K562 (cell line): ENCODE data around the gene ADGRD1. TPM values are rescaled to one million over a fixed set of nuclear protein-coding genes. Genes with fewer than 3 reads are reported as not detected.
A peak's percentile ranks its signal among the peaks of the same experiment; 100 is the strongest.

ENCODE experiments used
- ELF4 ChIP-seq: fragments of 450-650 bp; formaldehyde crosslinking; IDR thresholded peaks from 2 replicates; pipeline ENCODE4 v1.4.0; 2022; ENCODE audit warnings: missing genetic modification characterization
- FOXA1 ChIP-seq: fragments of 450-650 bp; IDR thresholded peaks from 2 replicates; pipeline ENCODE4 v1.6.1; 2016; ENCODE audit warnings: mild to moderate bottlenecking, borderline replicate concordance
- GABPB1 ChIP-seq: sonication (generic); formaldehyde crosslinking; IDR thresholded peaks from 2 replicates; pipeline ENCODE4 v1.8.0; 2022; ENCODE audit warnings: mild to moderate bottlenecking, missing genetic modification reagents
- HDAC6 ChIP-seq: IDR thresholded peaks from 2 replicates; pipeline ENCODE4 v1.6.1; 2012; ENCODE audit warnings: low read depth, mild to moderate bottlenecking, control low read depth, inconsistent platforms, low read length, moderate library complexity
- LARP7 ChIP-seq: fragments of 450-650 bp; IDR thresholded peaks from 2 replicates; pipeline ENCODE4 v1.6.1; 2016
- MYC ChIP-seq, 2 experiments: fragments of 250-450 bp in 1 of 2; sonication (Bioruptor Pico) in 1 of 2; IDR thresholded peaks; 2 replicates each; pipeline versions ENCODE4 v1.5.1 to v1.6.1; 2012 to 2021; ENCODE audit warnings: low read depth in 2 of 2, borderline replicate concordance in 1 of 2, improper control_type of control experiment in 1 of 2, low read length in 1 of 2, mild to moderate bottlenecking in 1 of 2, moderate library complexity in 1 of 2
- NUFIP1 ChIP-seq: fragments of 450-650 bp; IDR thresholded peaks from 2 replicates; pipeline ENCODE4 v1.6.1; 2018; ENCODE audit not compliant: partially characterized antibody
- RAD51 ChIP-seq: fragments of 450-650 bp; IDR thresholded peaks from 2 replicates; pipeline ENCODE4 v1.7.1; 2016; ENCODE audit warnings: low read depth, mild to moderate bottlenecking, borderline replicate concordance
- RBFOX2 ChIP-seq: fragments of 200-400 bp; formaldehyde crosslinking; IDR thresholded peaks from 2 replicates; pipeline ENCODE4 v1.6.1; 2017; ENCODE audit warnings: low read depth, mild to moderate bottlenecking, low read length, moderate library complexity
- SREBF1 ChIP-seq: fragments of 150-350 bp; IDR thresholded peaks from 2 replicates; pipeline ENCODE4 v1.6.1; 2014; ENCODE audit warnings: antibody characterized with exemption, low read depth, low read length, borderline replicate concordance
- SRSF3 ChIP-seq: fragments of 200-400 bp; formaldehyde crosslinking; IDR thresholded peaks from 2 replicates; pipeline ENCODE4 v1.6.1; 2016; ENCODE audit warnings: mild to moderate bottlenecking, low read length, moderate library complexity; ENCODE audit not compliant: insufficient read depth
- TFAM ChIP-seq: fragments of 250-450 bp; sonication (Bioruptor Pico); conservative IDR thresholded peaks from 2 replicates; pipeline ENCODE4 v1.5.0; 2021; ENCODE audit warnings: mild to moderate bottlenecking, moderate library complexity
- ZKSCAN1 ChIP-seq: fragments of 150-350 bp; IDR thresholded peaks from 2 replicates; pipeline ENCODE4 v1.6.1; 2016; ENCODE audit warnings: low read depth, low read length
- ZNF3 ChIP-seq: fragments of 250-450 bp; sonication (Bioruptor Pico); IDR thresholded peaks from 2 replicates; pipeline ENCODE4 v1.5.0; 2021; ENCODE audit warnings: mild to moderate bottlenecking, moderate library complexity
- ZNF717 ChIP-seq: fragments of 250-450 bp; sonication (Bioruptor Pico); IDR thresholded peaks from 2 replicates; pipeline ENCODE4 v1.5.0; 2021
- ZSCAN29 ChIP-seq: fragments of 450-650 bp; IDR thresholded peaks from 2 replicates; pipeline ENCODE4 v1.6.1; 2017
- polyA plus RNA-seq, 8 experiments: library from polyadenylated mRNA; depleted of rRNA in 4 of 8; stranded (reverse) in 5 of 8; unstranded in 3 of 8; fragments of >200 nt; fragmentation: Nextera tagmentation in 2 of 8; fragmentation: Illumina TruSeq in 1 of 8; extraction: Ambion mirVana in 2 of 8; extraction: Trizol in 1 of 8; gene quantifications; 2 replicates each; pipeline versions ENCODE4 v1.2.1 to v1.2.3, GENCODE V29; 2011 to 2014; ENCODE audit warnings: inconsistent platforms in 1 of 8, missing spikeins in 1 of 8
- total RNA-seq, 7 experiments: library from RNA; depleted of rRNA in 6 of 7; stranded (reverse); fragments of >200 nt in 6 of 7; fragmentation: Illumina TruSeq in 2 of 7; extraction: Trizol in 2 of 7; gene quantifications; 2 replicates each; pipeline versions ENCODE4 v1.2.1 to v1.2.3, GENCODE V29; 2011 to 2021; ENCODE audit warnings: low replicate concordance in 1 of 7
- TF ChIP-seq, protein P1 (sequence below): fragments of 450-650 bp; IDR thresholded peaks from 2 replicates; pipeline ENCODE4 v1.6.1; 2018; ENCODE audit not compliant: partially characterized antibody
- TF ChIP-seq, protein P2 (sequence below): fragments of 450-650 bp; IDR thresholded peaks from 2 replicates; pipeline ENCODE4 v1.6.1; 2014; ENCODE audit warnings: low read depth, mild to moderate bottlenecking, moderate library complexity, borderline replicate concordance
- TF ChIP-seq, protein P3 (sequence below): fragments of 450-650 bp; formaldehyde crosslinking; IDR thresholded peaks from 2 replicates; pipeline ENCODE4 v1.4.0; 2020; ENCODE audit warnings: mild to moderate bottlenecking, moderate library complexity
- TF ChIP-seq, protein P4 (sequence below): fragments of 250-450 bp; sonication (Bioruptor Pico); IDR thresholded peaks from 2 replicates; pipeline ENCODE4 v1.4.0; 2020

Gene ADGRD1
- total and polyA plus RNA-seq, 9 of the 15 experiments (the other 6 are each of a cell fraction or from before 2014, with no cell fraction given) = 1.7 to 11.7 (median 3.3) TPM

DNA sequence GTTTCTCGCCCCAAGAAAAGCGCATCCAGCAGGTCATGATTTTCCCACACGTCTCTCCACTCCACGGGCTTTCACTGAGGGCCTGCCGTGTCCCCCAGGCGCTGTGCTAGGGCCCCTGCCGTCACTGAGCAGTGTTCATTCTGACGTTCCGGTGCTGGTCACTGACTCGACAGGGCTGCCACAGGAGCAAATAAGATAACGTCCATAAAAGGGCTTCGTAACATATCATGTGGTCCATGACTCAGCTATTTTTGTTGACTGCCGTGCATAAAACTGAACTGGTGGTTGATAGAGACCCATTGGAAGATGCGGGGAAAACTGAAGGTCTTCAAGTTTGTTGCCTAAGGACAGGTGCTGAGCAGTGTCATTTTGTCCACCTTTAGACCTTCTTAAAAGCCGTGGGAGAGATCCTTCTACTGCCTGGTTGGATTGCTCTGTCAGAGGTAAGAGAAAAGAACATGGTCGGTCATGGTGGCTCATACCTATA is 46.3 kb downstream of the ADGRD1 start (continued):
- TF ChIP-seq SRSF3 = no peak
- TF ChIP-seq ELF4 (CRISPR knock-in tag) = peak; percentile 15; the same call in 1 of the 2 replicates
- TF ChIP-seq, protein P1, sequence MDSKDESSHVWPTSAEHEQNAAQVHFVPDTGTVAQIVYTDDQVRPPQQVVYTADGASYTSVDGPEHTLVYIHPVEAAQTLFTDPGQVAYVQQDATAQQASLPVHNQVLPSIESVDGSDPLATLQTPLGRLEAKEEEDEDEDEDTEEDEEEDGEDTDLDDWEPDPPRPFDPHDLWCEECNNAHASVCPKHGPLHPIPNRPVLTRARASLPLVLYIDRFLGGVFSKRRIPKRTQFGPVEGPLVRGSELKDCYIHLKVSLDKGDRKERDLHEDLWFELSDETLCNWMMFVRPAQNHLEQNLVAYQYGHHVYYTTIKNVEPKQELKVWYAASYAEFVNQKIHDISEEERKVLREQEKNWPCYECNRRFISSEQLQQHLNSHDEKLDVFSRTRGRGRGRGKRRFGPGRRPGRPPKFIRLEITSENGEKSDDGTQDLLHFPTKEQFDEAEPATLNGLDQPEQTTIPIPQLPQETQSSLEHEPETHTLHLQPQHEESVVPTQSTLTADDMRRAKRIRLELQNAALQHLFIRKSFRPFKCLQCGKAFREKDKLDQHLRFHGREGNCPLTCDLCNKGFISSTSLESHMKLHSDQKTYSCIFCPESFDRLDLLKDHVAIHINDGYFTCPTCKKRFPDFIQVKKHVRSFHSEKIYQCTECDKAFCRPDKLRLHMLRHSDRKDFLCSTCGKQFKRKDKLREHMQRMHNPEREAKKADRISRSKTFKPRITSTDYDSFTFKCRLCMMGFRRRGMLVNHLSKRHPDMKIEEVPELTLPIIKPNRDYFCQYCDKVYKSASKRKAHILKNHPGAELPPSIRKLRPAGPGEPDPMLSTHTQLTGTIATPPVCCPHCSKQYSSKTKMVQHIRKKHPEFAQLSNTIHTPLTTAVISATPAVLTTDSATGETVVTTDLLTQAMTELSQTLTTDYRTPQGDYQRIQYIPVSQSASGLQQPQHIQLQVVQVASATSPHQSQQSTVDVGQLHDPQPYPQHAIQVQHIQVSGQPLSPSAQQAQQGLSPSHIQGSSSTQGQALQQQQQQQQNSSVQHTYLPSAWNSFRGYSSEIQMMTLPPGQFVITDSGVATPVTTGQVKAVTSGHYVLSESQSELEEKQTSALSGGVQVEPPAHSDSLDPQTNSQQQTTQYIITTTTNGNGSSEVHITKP = peak; percentile 77
- TF ChIP-seq GABPB1 (CRISPR knock-in tag) = no peak
- TF ChIP-seq ZKSCAN1 = no peak
- TF ChIP-seq FOXA1 = no peak
- peak; percentile 48; the same call in 1 of the 2 replicates for TF ChIP-seq RAD51
- 0 out of 2 replicates have a peak, but pooled peaks have one; percentile 50 for TF ChIP-seq ZNF3 (CRISPR knock-in tag)
- peak; percentile 32 for TF ChIP-seq NUFIP1
- no peak for TF ChIP-seq ZSCAN29
- TF ChIP-seq, protein P2, sequence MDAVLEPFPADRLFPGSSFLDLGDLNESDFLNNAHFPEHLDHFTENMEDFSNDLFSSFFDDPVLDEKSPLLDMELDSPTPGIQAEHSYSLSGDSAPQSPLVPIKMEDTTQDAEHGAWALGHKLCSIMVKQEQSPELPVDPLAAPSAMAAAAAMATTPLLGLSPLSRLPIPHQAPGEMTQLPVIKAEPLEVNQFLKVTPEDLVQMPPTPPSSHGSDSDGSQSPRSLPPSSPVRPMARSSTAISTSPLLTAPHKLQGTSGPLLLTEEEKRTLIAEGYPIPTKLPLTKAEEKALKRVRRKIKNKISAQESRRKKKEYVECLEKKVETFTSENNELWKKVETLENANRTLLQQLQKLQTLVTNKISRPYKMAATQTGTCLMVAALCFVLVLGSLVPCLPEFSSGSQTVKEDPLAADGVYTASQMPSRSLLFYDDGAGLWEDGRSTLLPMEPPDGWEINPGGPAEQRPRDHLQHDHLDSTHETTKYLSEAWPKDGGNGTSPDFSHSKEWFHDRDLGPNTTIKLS = no peak; the same call in 1 of the 2 replicates
- TF ChIP-seq ZNF717 (CRISPR knock-in tag) = no peak
- TF ChIP-seq, protein P3, sequence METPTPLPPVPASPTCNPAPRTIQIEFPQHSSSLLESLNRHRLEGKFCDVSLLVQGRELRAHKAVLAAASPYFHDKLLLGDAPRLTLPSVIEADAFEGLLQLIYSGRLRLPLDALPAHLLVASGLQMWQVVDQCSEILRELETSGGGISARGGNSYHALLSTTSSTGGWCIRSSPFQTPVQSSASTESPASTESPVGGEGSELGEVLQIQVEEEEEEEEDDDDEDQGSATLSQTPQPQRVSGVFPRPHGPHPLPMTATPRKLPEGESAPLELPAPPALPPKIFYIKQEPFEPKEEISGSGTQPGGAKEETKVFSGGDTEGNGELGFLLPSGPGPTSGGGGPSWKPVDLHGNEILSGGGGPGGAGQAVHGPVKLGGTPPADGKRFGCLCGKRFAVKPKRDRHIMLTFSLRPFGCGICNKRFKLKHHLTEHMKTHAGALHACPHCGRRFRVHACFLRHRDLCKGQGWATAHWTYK (CRISPR knock-in tag) = peak; percentile 81; the same call in 1 of the 2 replicates
- TF ChIP-seq HDAC6 = no peak
- peak; percentile 70; the same call in 1 of the 2 replicates for TF ChIP-seq MYC (IDR thresholded peaks at IDR 0.05; ENCODE audit: low read depth, low read length)
- peak; percentile 69; the same call in 1 of the 2 replicates for TF ChIP-seq MYC (CRISPR knock-in tag; IDR thresholded peaks at IDR 0.05; ENCODE audit: borderline replicate concordance, low read depth)
- no peak for TF ChIP-seq SREBF1
- no peak for TF ChIP-seq TFAM (CRISPR knock-in tag)
- TF ChIP-seq LARP7 = no peak
- peak; percentile 59 for TF ChIP-seq RBFOX2
- TF ChIP-seq, protein P4, sequence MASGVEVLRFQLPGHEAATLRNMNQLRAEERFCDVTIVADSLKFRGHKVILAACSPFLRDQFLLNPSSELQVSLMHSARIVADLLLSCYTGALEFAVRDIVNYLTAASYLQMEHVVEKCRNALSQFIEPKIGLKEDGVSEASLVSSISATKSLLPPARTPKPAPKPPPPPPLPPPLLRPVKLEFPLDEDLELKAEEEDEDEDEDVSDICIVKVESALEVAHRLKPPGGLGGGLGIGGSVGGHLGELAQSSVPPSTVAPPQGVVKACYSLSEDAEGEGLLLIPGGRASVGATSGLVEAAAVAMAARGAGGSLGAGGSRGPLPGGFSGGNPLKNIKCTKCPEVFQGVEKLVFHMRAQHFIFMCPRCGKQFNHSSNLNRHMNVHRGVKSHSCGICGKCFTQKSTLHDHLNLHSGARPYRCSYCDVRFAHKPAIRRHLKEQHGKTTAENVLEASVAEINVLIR = peak; percentile 68
